ENCODE measurements around the gene SND1.

The SND1 gene

GRCh38 chr7:127935847-127936376 is 283.9 kb downstream of the SND1 start:
- DNase-seq (ENCODE audit: low spot score) = no peak

GRCh38 chr7:127937066-127937680 is 285.2 kb downstream of the SND1 start:
- no peak for DNase-seq (ENCODE audit: low spot score)

- peak; percentile 92 for DNase-seq (ENCODE audit: low spot score)
Observed at GRCh38 chr7:127938588-127938987, 286.6 kb downstream of the SND1 start.

- DNase-seq (ENCODE audit: low spot score) = peak; percentile 52
Observed at GRCh38 chr7:127940381-127941160, 288.6 kb downstream of the SND1 start.

GRCh38 chr7:127941476-127942210 is 289.6 kb downstream of the SND1 start:
- DNase-seq (ENCODE audit: low spot score) = no peak

- DNase-seq (ENCODE audit: low spot score) = no peak
Observed at GRCh38 chr7:127943541-127944521, 291.8 kb downstream of the SND1 start.

- no peak for DNase-seq (ENCODE audit: low spot score)
Observed at GRCh38 chr7:127946111-127946510, 294.1 kb downstream of the SND1 start.

GRCh38 chr7:127946847-127947246 is 294.9 kb downstream of the SND1 start:
- DNase-seq (ENCODE audit: low spot score) = no peak

- DNase-seq (ENCODE audit: low spot score) = no peak
Observed at GRCh38 chr7:127948312-127948711, 296.3 kb downstream of the SND1 start.

- DNase-seq (ENCODE audit: low spot score) = no peak
Observed at GRCh38 chr7:127948930-127949329, 296.9 kb downstream of the SND1 start.

- DNase-seq (ENCODE audit: low spot score) = no peak
Observed at GRCh38 chr7:127949769-127950222, 297.8 kb downstream of the SND1 start.

- DNase-seq (ENCODE audit: low spot score) = no peak
Observed at GRCh38 chr7:127950233-127950935, 298.4 kb downstream of the SND1 start.

- DNase-seq (ENCODE audit: low spot score) = no peak
Observed at GRCh38 chr7:127953423-127954356, 301.7 kb downstream of the SND1 start.

GRCh38 chr7:127954357-127954748 is 302.4 kb downstream of the SND1 start:
- DNase-seq (ENCODE audit: low spot score) = no peak

GRCh38 chr7:127955051-127955531 is 303.1 kb downstream of the SND1 start:
- DNase-seq (ENCODE audit: low spot score) = no peak

- DNase-seq (ENCODE audit: low spot score) = no peak
Observed at GRCh38 chr7:127957886-127958285, 305.9 kb downstream of the SND1 start.

GRCh38 chr7:127959770-127960169 is 307.8 kb downstream of the SND1 start:
- DNase-seq (ENCODE audit: low spot score) = no peak

GRCh38 chr7:127961786-127962453 is 309.9 kb downstream of the SND1 start:
- no peak for DNase-seq (ENCODE audit: low spot score)
